GM12865 (cell line): ENCODE data around the gene AMOTL1.

Source experiments
- DNase-seq: peaks from one replicate; pipeline ENCODE4 v3.0.0; 2010; ENCODE audit warnings: low read depth
- H3K4me3 ChIP-seq: 2 replicates; pipeline ENCODE4 v1.5.1; 2011; ENCODE audit warnings: mild to moderate bottlenecking, low read depth, low read length, control low read depth
- CTCF ChIP-seq: IDR thresholded peaks from 2 replicates; pipeline ENCODE4 v1.5.1; 2011; ENCODE audit warnings: low read length, control low read depth, low read depth, inconsistent platforms; ENCODE audit not compliant: insufficient read depth; ENCODE audit errors: missing control alignments

AMOTL1 gene

GRCh38 chr11:94926271-94926625 lies 158.1 kb downstream of the AMOTL1 start:
- no peak for DNase-seq
- no peak for TF ChIP-seq CTCF
- H3K4me3 ChIP-seq = no peak overlapping the region
